Measurements from ENCODE around the gene RNF167.

Gene RNF167

GRCh38 chr17:4939796-4940554 is at the start of gene RNF167, which contains the start of gene SLC25A11:
TSS of gene RNF167 (plus strand) at chr17:4940268. CDS start at chr17:4940910, 642 bp downstream.
TSS of gene SLC25A11 (minus strand) at chr17:4940046. CDS start at chr17:4939910, 136 bp downstream.
- peak; percentile 92 for DNase-seq

- DNase-seq = no peak
Observed at GRCh38 chr17:4891411-4892410, 48.4 kb upstream of the RNF167 start.

GRCh38 chr17:4892499-4893221 is 47.4 kb upstream of the RNF167 start:
- no peak for DNase-seq

- no peak for DNase-seq
Observed at GRCh38 chr17:4893272-4893671, 46.8 kb upstream of the RNF167 start.

- DNase-seq = no peak
Observed at GRCh38 chr17:4893721-4894560, 46.1 kb upstream of the RNF167 start.

GRCh38 chr17:4895121-4895520 is 44.9 kb upstream of the RNF167 start:
- DNase-seq = no peak

GRCh38 chr17:4895657-4896331 is 44.3 kb upstream of the RNF167 start:
- no peak for DNase-seq

- DNase-seq = no peak
Observed at GRCh38 chr17:4896332-4897197, 43.5 kb upstream of the RNF167 start.

- no peak for DNase-seq
Observed at GRCh38 chr17:4897198-4897687, 42.8 kb upstream of the RNF167 start.

GRCh38 chr17:4897785-4898184 is 42.3 kb upstream of the RNF167 start:
- no peak for DNase-seq

GRCh38 chr17:4898351-4898750 is 41.7 kb upstream of the RNF167 start:
- DNase-seq = no peak

GRCh38 chr17:4898927-4899326 is 41.1 kb upstream of the RNF167 start:
- DNase-seq = no peak

- peak; percentile 96 for DNase-seq
Observed at GRCh38 chr17:4899341-4900230, 40.5 kb upstream of the RNF167 start, which contains the start of gene C17orf107. TSS of gene C17orf107 (plus strand) at chr17:4899536. CDS start at chr17:4899763, 227 bp downstream.

GRCh38 chr17:4900231-4901107 is 39.6 kb upstream of the RNF167 start:
- peak; percentile 37 for DNase-seq

GRCh38 chr17:4901108-4901647 is 38.9 kb upstream of the RNF167 start:
- no peak for DNase-seq

- DNase-seq = peak; percentile 29
Observed at GRCh38 chr17:4901648-4902344, 38.3 kb upstream of the RNF167 start.

GRCh38 chr17:4902540-4902939 is 37.5 kb upstream of the RNF167 start:
- no peak for DNase-seq
